SK-N-SH (cell line): ENCODE results near the gene GRB10. TPM values are rescaled to one million over a fixed set of nuclear protein-coding genes. Genes with fewer than 3 reads are reported as not detected.

Source experiments
- CTCF ChIA-PET: fragments of 300-600, 350-600 bp; formaldehyde crosslinking; extraction: SDS; loops from one replicate; lab custom pipeline; 2021; lab: Yijun Ruan, JAX
- POLR2A ChIA-PET: fragments of 350-600 bp; sonication (Branson Sonifier 250); formaldehyde crosslinking; extraction: SDS; loops from one replicate; lab custom pipeline; 2020; ENCODE audit warnings: antibody characterized with exemption, inconsistent platforms; lab: Yijun Ruan, JAX
- DNase-seq: peaks from one replicate; pipeline ENCODE4 v3.0.0; 2012
- H2AFZ ChIP-seq: fragments of 200-600 bp; sonication (generic); 2 replicates; pipeline ENCODE4 v1.8.1; 2016; ENCODE audit warnings: antibody characterized with exemption, mild to moderate bottlenecking, low read depth
- H3F3A ChIP-seq: fragments of 200-600 bp; sonication (generic); replicated peaks from 2 replicates; pipeline ENCODE3; 2016; ENCODE audit warnings: antibody characterized with exemption, mild to moderate bottlenecking; ENCODE audit not compliant: insufficient read depth
- H3K27ac ChIP-seq, 2 experiments: fragments of 200-500 bp in 1 of 2; fragments of 200-600 bp in 1 of 2; sonication (Bioruptor generic) in 1 of 2; sonication (generic), shearing (Covaris generic) in 1 of 2; 2 replicates each; pipeline versions ENCODE4 v1.5.1 to v1.6.1; 2014 to 2016; ENCODE audit warnings: low read depth in 2 of 2, inconsistent platforms in 1 of 2, low read length in 1 of 2, mild to moderate bottlenecking in 1 of 2, mixed read lengths in 1 of 2
- H3K27me3 ChIP-seq: fragments of 200-600 bp; sonication (generic), shearing (Covaris generic); 2 replicates; pipeline ENCODE4 v1.6.1; 2016; ENCODE audit warnings: mixed run types; ENCODE audit not compliant: insufficient read depth
- H3K36me3 ChIP-seq, 2 experiments: fragments of 200-500 bp in 1 of 2; fragments of 200-600 bp in 1 of 2; sonication (Bioruptor generic) in 1 of 2; sonication (generic) in 1 of 2; replicated peaks in 1 of 2; 2 replicates each; pipeline versions ENCODE3 to v1.5.1; 2014 to 2016; ENCODE audit warnings: low read length in 1 of 2, mild to moderate bottlenecking in 1 of 2; ENCODE audit not compliant: insufficient read depth in 2 of 2, control insufficient read depth in 1 of 2
- H3K4me1 ChIP-seq, 2 experiments: fragments of 200-500 bp in 1 of 2; fragments of 200-600 bp in 1 of 2; sonication (Bioruptor generic) in 1 of 2; sonication (generic), shearing (Covaris generic) in 1 of 2; 2 replicates each; pipeline versions ENCODE4 v1.5.1 to v1.6.1; 2014 to 2016; ENCODE audit warnings: low read depth in 1 of 2, low read length in 1 of 2, mixed run types in 1 of 2; ENCODE audit not compliant: insufficient read depth in 2 of 2, control insufficient read depth in 1 of 2
- H3K4me2 ChIP-seq: fragments of 200-600 bp; sonication (generic), shearing (Covaris generic); 2 replicates; pipeline ENCODE4 v1.6.1; 2017; ENCODE audit warnings: mixed run types
- H3K4me3 ChIP-seq, 2 experiments: fragments of 200-500 bp in 1 of 2; fragments of 200-600 bp in 1 of 2; sonication (Bioruptor generic) in 1 of 2; sonication (generic), shearing (Covaris generic) in 1 of 2; 2 replicates each; pipeline versions ENCODE4 v1.5.1 to v1.8.1; 2014 to 2016; ENCODE audit warnings: low read depth in 2 of 2, inconsistent platforms in 1 of 2, low read length in 1 of 2, mild to moderate bottlenecking in 1 of 2, mixed read lengths in 1 of 2, moderate library complexity in 1 of 2
- H3K79me2 ChIP-seq: fragments of 200-600 bp; sonication (generic); 2 replicates; pipeline ENCODE4 v1.8.1; 2017; ENCODE audit warnings: mild to moderate bottlenecking; ENCODE audit not compliant: insufficient read depth
- H3K9ac ChIP-seq: fragments of 200-600 bp; sonication (generic); 2 replicates; pipeline ENCODE4 v1.6.1; 2017; ENCODE audit warnings: mixed run types
- H3K9me2 ChIP-seq: fragments of 200-600 bp; sonication (generic); 2 replicates; pipeline ENCODE4 v1.6.1; 2017; ENCODE audit warnings: mixed run types
- H3K9me3 ChIP-seq: fragments of 200-600 bp; sonication (generic); 2 replicates; pipeline ENCODE4 v1.6.1; 2017; ENCODE audit warnings: mixed run types, mild to moderate bottlenecking, moderate library complexity
- H4K20me1 ChIP-seq: fragments of 200-600 bp; sonication (generic); 2 replicates; pipeline ENCODE4 v1.6.1; 2017; ENCODE audit warnings: mild to moderate bottlenecking, mixed run types; ENCODE audit not compliant: insufficient read depth
- ELF1 ChIP-seq: IDR thresholded peaks from 2 replicates; pipeline ENCODE4 v1.4.0; 2012
- EP300 ChIP-seq, 2 experiments: IDR thresholded peaks; 2 replicates each; pipeline versions ENCODE4 v1.4.0 to v1.6.1; 2012; ENCODE audit warnings: borderline replicate concordance in 1 of 2, low read depth in 1 of 2, low read length in 1 of 2
- EZH2phosphoT487 ChIP-seq: fragments of 200-600 bp; sonication (generic); IDR thresholded peaks from 2 replicates; pipeline ENCODE4 v1.6.1; 2017; ENCODE audit warnings: low read depth, mixed run types, mild to moderate bottlenecking, antibody characterized with exemption, moderate library complexity, borderline replicate concordance
- FOXJ3 ChIP-seq: sonication (generic); formaldehyde crosslinking; IDR thresholded peaks from 2 replicates; pipeline ENCODE4 v1.5.1; 2020; ENCODE audit warnings: mild to moderate bottlenecking, missing genetic modification reagents
- FOXM1 ChIP-seq: IDR thresholded peaks from 2 replicates; pipeline ENCODE4 v1.4.0; 2012; ENCODE audit warnings: low read depth, mild to moderate bottlenecking
- GABPA ChIP-seq: IDR thresholded peaks from 2 replicates; pipeline ENCODE4 v1.4.0; 2012; ENCODE audit warnings: low read depth, mild to moderate bottlenecking
- MEF2A ChIP-seq: IDR thresholded peaks from 2 replicates; pipeline ENCODE4 v1.4.0; 2012; ENCODE audit warnings: low read depth, borderline replicate concordance
- MXI1 ChIP-seq: IDR thresholded peaks from 2 replicates; pipeline ENCODE4 v1.6.1; 2012; ENCODE audit warnings: mild to moderate bottlenecking, low read depth, low read length, improper control_type of control experiment
- NRF1 ChIP-seq: IDR thresholded peaks from 2 replicates; pipeline ENCODE4 v1.6.1; 2012; ENCODE audit warnings: low read depth, mild to moderate bottlenecking, low read length
- RAD21 ChIP-seq: IDR thresholded peaks from 2 replicates; pipeline ENCODE4 v1.6.1; 2012; ENCODE audit warnings: mild to moderate bottlenecking, low read length
- RCOR1 ChIP-seq: fragments of 150-350 bp; IDR thresholded peaks from 2 replicates; pipeline ENCODE4 v1.6.1; 2017; ENCODE audit warnings: antibody characterized with exemption, low read length
- RXRA ChIP-seq: IDR thresholded peaks from 2 replicates; pipeline ENCODE4 v1.4.0; 2012; ENCODE audit warnings: low read depth, mild to moderate bottlenecking, borderline replicate concordance
- SIN3A ChIP-seq: IDR thresholded peaks from 2 replicates; pipeline ENCODE4 v1.6.1; 2012; ENCODE audit warnings: low read depth, mild to moderate bottlenecking, low read length, moderate library complexity, borderline replicate concordance
- SMC3 ChIP-seq: IDR thresholded peaks from 2 replicates; pipeline ENCODE4 v1.6.1; 2012; ENCODE audit warnings: low read depth, low read length, improper control_type of control experiment
- TAF1 ChIP-seq: IDR thresholded peaks from 2 replicates; pipeline ENCODE4 v1.6.1; 2012; ENCODE audit warnings: low read depth, mild to moderate bottlenecking, low read length, moderate library complexity, borderline replicate concordance
- TCF12 ChIP-seq: IDR thresholded peaks from 2 replicates; pipeline ENCODE4 v1.4.0; 2012
- TEAD4 ChIP-seq: IDR thresholded peaks from 2 replicates; pipeline ENCODE4 v1.4.0; 2012; ENCODE audit warnings: mild to moderate bottlenecking, borderline replicate concordance; ENCODE audit not compliant: insufficient read depth
- WGBS: methylation state at CpG from one replicate; pipeline ENCODE4 v1.1.6; 2017; ENCODE audit warnings: low lambda C conversion rate; 5-methylcytosine and 5-hydroxymethylcytosine counted together
- polyA plus RNA-seq, 3 experiments: library from polyadenylated mRNA; depleted of rRNA; stranded (reverse); fragments of >200 nt; gene quantifications; 2 replicates each; pipeline ENCODE4 v1.2.3, GENCODE V29; 2012
- TF ChIP-seq, protein P1 (sequence below): IDR thresholded peaks from 2 replicates; pipeline ENCODE4; 2012
- TF ChIP-seq, protein P2 (sequence below): IDR thresholded peaks from 2 replicates; pipeline ENCODE4 v1.6.1; 2012; ENCODE audit warnings: mild to moderate bottlenecking, low read depth, low read length, moderate library complexity
- TF ChIP-seq, protein P3 (sequence below): fragments of 200-600 bp; sonication (generic); IDR thresholded peaks from 2 replicates; pipeline ENCODE4 v1.6.1; 2017; ENCODE audit warnings: antibody characterized with exemption, mild to moderate bottlenecking, moderate library complexity

Gene GRB10
- polyA plus RNA-seq, 1 of the 3 experiments (the other 2 are of a cell fraction), result 5.1 TPM

DNA sequence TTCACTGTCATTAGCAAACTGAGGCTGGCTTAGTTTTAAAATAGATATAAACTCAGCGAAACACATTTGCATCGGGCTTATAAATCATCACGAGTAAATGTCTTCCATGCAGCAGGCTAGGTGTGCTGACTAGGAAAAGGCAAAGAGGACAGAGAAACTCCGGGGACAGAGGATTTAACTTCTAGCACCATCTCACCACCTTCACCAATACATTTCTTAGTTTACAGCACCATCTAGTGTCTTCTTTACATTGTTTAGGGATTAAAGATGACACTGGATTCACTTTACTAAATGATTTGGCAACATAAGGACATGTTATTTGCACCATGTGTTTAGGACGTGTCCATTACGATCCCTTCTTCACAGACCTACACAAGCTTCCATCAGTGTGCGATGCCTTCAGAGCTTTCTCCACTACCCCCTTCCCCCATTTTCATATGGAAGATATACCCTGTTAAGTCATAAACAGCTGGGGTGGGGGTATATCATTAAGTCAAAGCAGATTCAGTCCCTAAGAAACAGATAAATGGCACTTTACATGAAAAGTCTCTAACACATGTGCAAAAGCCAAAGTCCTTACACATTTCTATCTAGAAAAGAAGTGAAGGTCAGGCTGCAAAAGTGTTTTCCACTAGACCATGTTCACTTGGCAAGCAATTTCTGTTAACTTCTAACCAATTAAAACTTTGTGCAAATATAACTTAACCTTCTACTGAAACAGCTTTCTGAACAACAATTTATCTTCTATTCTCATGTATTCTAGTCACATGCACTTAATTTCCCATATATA, 103.3 kb downstream of the GRB10 start:
- H3K9me2 ChIP-seq, result no peaks in the 10 kb centered on the region
- H3K9me3 ChIP-seq, result no peaks in the 10 kb centered on the region
- no peak overlapping the region for H2AFZ ChIP-seq
- H3K79me2 ChIP-seq, result peaks cover 62% of the 10 kb centered on the region
- peaks cover 0 to 8% of the 10 kb centered on the region in 2 experiments for H3K36me3 ChIP-seq
- no peak overlapping the region for H3K4me3 ChIP-seq
- ChIA-PET CTCF (interaction anchor here (0.6 to 11.9 kb wide), 93 partner anchors 9 to 594 kb away, joined by 3 to 157 read pairs (median 4); partner anchors contain the start of gene ZPBP), POLR2A (no interaction called here)
- peaks cover 0 to 22% of the 10 kb centered on the region in 2 experiments; a peak in 2 of 4 replicates for H3K4me1 ChIP-seq
- H3K4me2 ChIP-seq, result no peak overlapping the region
- H3K9ac ChIP-seq, result no peak overlapping the region
- peaks cover 85% of the 10 kb centered on the region for H4K20me1 ChIP-seq
- H3F3A ChIP-seq, result no peaks in the 10 kb centered on the region
- DNase-seq, result peak; percentile 80
- H3K27me3 ChIP-seq, result no peaks in the 10 kb centered on the region
- TF ChIP-seq TCF12, result no peak
- TF ChIP-seq EZH2phosphoT487, result no peak
- TF ChIP-seq MXI1, result no peak
- TF ChIP-seq, protein P1, sequence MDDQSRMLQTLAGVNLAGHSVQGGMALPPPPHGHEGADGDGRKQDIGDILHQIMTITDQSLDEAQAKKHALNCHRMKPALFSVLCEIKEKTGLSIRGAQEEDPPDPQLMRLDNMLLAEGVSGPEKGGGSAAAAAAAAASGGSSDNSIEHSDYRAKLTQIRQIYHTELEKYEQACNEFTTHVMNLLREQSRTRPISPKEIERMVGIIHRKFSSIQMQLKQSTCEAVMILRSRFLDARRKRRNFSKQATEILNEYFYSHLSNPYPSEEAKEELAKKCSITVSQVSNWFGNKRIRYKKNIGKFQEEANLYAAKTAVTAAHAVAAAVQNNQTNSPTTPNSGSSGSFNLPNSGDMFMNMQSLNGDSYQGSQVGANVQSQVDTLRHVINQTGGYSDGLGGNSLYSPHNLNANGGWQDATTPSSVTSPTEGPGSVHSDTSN, result no peak
- 0 out of 2 replicates have a peak, but pooled peaks have one; percentile 18 for TF ChIP-seq RCOR1
- TF ChIP-seq RXRA, result no peak
- peak; percentile 91 for TF ChIP-seq SMC3
- no peak for TF ChIP-seq GABPA
- no peak for TF ChIP-seq FOXM1
- no peak for TF ChIP-seq EP300 (IDR thresholded peaks at IDR 0.05; ENCODE audit: borderline replicate concordance in 1 of 2, low read depth in 1 of 2, low read length in 1 of 2)
- TF ChIP-seq RAD21, result peak; percentile 99
- TF ChIP-seq NRF1, result no peak
- TF ChIP-seq FOXJ3, result no peak
- no peak for TF ChIP-seq TAF1
- TF ChIP-seq ELF1, result no peak
- TF ChIP-seq SIN3A, result no peak
- TF ChIP-seq, protein P2, sequence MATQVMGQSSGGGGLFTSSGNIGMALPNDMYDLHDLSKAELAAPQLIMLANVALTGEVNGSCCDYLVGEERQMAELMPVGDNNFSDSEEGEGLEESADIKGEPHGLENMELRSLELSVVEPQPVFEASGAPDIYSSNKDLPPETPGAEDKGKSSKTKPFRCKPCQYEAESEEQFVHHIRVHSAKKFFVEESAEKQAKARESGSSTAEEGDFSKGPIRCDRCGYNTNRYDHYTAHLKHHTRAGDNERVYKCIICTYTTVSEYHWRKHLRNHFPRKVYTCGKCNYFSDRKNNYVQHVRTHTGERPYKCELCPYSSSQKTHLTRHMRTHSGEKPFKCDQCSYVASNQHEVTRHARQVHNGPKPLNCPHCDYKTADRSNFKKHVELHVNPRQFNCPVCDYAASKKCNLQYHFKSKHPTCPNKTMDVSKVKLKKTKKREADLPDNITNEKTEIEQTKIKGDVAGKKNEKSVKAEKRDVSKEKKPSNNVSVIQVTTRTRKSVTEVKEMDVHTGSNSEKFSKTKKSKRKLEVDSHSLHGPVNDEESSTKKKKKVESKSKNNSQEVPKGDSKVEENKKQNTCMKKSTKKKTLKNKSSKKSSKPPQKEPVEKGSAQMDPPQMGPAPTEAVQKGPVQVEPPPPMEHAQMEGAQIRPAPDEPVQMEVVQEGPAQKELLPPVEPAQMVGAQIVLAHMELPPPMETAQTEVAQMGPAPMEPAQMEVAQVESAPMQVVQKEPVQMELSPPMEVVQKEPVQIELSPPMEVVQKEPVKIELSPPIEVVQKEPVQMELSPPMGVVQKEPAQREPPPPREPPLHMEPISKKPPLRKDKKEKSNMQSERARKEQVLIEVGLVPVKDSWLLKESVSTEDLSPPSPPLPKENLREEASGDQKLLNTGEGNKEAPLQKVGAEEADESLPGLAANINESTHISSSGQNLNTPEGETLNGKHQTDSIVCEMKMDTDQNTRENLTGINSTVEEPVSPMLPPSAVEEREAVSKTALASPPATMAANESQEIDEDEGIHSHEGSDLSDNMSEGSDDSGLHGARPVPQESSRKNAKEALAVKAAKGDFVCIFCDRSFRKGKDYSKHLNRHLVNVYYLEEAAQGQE, result no peak
- TF ChIP-seq MEF2A, result no peak
- TF ChIP-seq TEAD4, result no peak
- TF ChIP-seq, protein P3, sequence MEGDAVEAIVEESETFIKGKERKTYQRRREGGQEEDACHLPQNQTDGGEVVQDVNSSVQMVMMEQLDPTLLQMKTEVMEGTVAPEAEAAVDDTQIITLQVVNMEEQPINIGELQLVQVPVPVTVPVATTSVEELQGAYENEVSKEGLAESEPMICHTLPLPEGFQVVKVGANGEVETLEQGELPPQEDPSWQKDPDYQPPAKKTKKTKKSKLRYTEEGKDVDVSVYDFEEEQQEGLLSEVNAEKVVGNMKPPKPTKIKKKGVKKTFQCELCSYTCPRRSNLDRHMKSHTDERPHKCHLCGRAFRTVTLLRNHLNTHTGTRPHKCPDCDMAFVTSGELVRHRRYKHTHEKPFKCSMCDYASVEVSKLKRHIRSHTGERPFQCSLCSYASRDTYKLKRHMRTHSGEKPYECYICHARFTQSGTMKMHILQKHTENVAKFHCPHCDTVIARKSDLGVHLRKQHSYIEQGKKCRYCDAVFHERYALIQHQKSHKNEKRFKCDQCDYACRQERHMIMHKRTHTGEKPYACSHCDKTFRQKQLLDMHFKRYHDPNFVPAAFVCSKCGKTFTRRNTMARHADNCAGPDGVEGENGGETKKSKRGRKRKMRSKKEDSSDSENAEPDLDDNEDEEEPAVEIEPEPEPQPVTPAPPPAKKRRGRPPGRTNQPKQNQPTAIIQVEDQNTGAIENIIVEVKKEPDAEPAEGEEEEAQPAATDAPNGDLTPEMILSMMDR, result peak; percentile 68
- no peak overlapping the region for H3K27ac ChIP-seq
- WGBS, result 14% methylated on average over 7 of the region's 7 CpGs
